ENCODE results near the gene TDRD7. TPM values are rescaled to one million over a fixed set of nuclear protein-coding genes. Genes with fewer than 3 reads are reported as not detected.

Gene TDRD7
- polyA plus RNA-seq, 1 donor from 2014 or later, result 9.7 TPM

DNA sequence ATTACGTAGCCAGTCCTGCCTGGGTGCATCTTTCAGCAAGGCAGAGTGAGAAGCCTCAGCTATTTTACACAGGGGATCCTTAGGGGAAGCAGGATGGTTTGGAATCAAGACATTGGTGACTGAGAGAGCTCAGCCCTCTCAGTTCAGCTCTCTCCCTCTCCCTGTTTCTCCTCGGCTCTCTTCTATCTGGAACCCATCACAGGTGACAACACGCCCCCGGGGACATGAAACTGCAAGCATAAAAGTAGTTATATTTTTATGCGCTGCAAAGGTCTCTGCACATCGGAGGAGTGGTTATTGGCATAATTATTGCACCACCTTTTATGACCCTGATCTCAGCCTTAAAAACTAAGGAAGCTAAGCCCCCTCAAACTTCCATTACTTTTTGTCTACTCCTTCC, 103.8 kb downstream of the TDRD7 start:
- no peak overlapping the region for H2AFZ ChIP-seq (ENCODE audit: low read depth, low read length)
- H3K4me2 ChIP-seq (ENCODE audit: low read length), result no peak overlapping the region
- H4K20me1 ChIP-seq (ENCODE audit: insufficient read depth), result no peaks in the 10 kb centered on the region
- TF ChIP-seq RAD21 (conservative IDR thresholded peaks at IDR 0.05) (no peak), SMC3 (conservative IDR thresholded peaks at IDR 0.05; ENCODE audit: poor library complexity) (no peak), TAF1 (IDR thresholded peaks at IDR 0.05; ENCODE audit: low read depth) (no peak), EP300 (conservative IDR thresholded peaks at IDR 0.05; ENCODE audit: poor library complexity, severe bottlenecking) (no peak), CTCF (IDR thresholded peaks at IDR 0.05; ENCODE audit: poor library complexity, severe bottlenecking) (no peak), EZH2 (IDR thresholded peaks at IDR 0.05; ENCODE audit: borderline replicate concordance, insufficient read depth, low read length, poor library complexity, severe bottlenecking) (no peak), MXI1 (conservative IDR thresholded peaks at IDR 0.05; ENCODE audit: poor library complexity, severe bottlenecking) (no peak), POLR2AphosphoS5 (IDR thresholded peaks at IDR 0.05) (no peak)
- no peak overlapping the region for H3K4me3 ChIP-seq (ENCODE audit: low read length)
- no peaks in the 10 kb centered on the region for H3K27me3 ChIP-seq (ENCODE audit: insufficient read depth, low read depth, low read length)
- H3K79me2 ChIP-seq (replicated peaks; ENCODE audit: insufficient read depth, low read length), result no peaks in the 10 kb centered on the region
- no peak overlapping the region for H3K27ac ChIP-seq (ENCODE audit: low read length)
- no peaks in the 10 kb centered on the region for H3F3A ChIP-seq (ENCODE audit: insufficient read depth, low read length, poor library complexity, severe bottlenecking)
- no peaks in the 10 kb centered on the region for H3K36me3 ChIP-seq (ENCODE audit: insufficient read depth, low read length)
- no peaks in the 10 kb centered on the region for H3K9me2 ChIP-seq (ENCODE audit: insufficient read depth, low read length)
- H3K9me3 ChIP-seq (ENCODE audit: low read length), result no peaks in the 10 kb centered on the region
- H3K9ac ChIP-seq (ENCODE audit: low read length), result no peak overlapping the region

- no peak for TF ChIP-seq CTCF (IDR thresholded peaks at IDR 0.05; ENCODE audit: poor library complexity, severe bottlenecking)
- TF ChIP-seq RAD21 (conservative IDR thresholded peaks at IDR 0.05), result no peak
- TF ChIP-seq EZH2 (IDR thresholded peaks at IDR 0.05; ENCODE audit: borderline replicate concordance, insufficient read depth, low read length, poor library complexity, severe bottlenecking), result no peak
- TF ChIP-seq SMC3 (conservative IDR thresholded peaks at IDR 0.05; ENCODE audit: poor library complexity), result no peak
- no peak for TF ChIP-seq POLR2AphosphoS5 (IDR thresholded peaks at IDR 0.05)
- TF ChIP-seq, protein P1, sequence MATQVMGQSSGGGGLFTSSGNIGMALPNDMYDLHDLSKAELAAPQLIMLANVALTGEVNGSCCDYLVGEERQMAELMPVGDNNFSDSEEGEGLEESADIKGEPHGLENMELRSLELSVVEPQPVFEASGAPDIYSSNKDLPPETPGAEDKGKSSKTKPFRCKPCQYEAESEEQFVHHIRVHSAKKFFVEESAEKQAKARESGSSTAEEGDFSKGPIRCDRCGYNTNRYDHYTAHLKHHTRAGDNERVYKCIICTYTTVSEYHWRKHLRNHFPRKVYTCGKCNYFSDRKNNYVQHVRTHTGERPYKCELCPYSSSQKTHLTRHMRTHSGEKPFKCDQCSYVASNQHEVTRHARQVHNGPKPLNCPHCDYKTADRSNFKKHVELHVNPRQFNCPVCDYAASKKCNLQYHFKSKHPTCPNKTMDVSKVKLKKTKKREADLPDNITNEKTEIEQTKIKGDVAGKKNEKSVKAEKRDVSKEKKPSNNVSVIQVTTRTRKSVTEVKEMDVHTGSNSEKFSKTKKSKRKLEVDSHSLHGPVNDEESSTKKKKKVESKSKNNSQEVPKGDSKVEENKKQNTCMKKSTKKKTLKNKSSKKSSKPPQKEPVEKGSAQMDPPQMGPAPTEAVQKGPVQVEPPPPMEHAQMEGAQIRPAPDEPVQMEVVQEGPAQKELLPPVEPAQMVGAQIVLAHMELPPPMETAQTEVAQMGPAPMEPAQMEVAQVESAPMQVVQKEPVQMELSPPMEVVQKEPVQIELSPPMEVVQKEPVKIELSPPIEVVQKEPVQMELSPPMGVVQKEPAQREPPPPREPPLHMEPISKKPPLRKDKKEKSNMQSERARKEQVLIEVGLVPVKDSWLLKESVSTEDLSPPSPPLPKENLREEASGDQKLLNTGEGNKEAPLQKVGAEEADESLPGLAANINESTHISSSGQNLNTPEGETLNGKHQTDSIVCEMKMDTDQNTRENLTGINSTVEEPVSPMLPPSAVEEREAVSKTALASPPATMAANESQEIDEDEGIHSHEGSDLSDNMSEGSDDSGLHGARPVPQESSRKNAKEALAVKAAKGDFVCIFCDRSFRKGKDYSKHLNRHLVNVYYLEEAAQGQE (IDR thresholded peaks at IDR 0.05; ENCODE audit: borderline replicate concordance), result no peak
- TF ChIP-seq MXI1 (conservative IDR thresholded peaks at IDR 0.05; ENCODE audit: poor library complexity, severe bottlenecking), result no peak
- no peak for TF ChIP-seq TAF1 (IDR thresholded peaks at IDR 0.05; ENCODE audit: low read depth)
- TF ChIP-seq EP300 (conservative IDR thresholded peaks at IDR 0.05; ENCODE audit: poor library complexity, severe bottlenecking), result no peak
- Histone ChIP-seq H3K79me2 (replicated peaks; ENCODE audit: insufficient read depth, low read length) (no peaks in the 10 kb centered on the region), H3K27me3 (ENCODE audit: insufficient read depth, low read depth, low read length) (no peaks in the 10 kb centered on the region), H3K4me2 (ENCODE audit: low read length) (no peak overlapping the region), H3K4me3 (ENCODE audit: low read length) (no peak overlapping the region), H3K9me3 (ENCODE audit: low read length) (no peaks in the 10 kb centered on the region), H3K9ac (ENCODE audit: low read length) (no peak overlapping the region), H3K9me2 (ENCODE audit: insufficient read depth, low read length) (no peaks in the 10 kb centered on the region), H4K20me1 (ENCODE audit: insufficient read depth) (no peaks in the 10 kb centered on the region), H3K36me3 (ENCODE audit: insufficient read depth, low read length) (no peaks in the 10 kb centered on the region), H3K27ac (ENCODE audit: low read length) (no peak overlapping the region), H3F3A (ENCODE audit: insufficient read depth, low read length, poor library complexity, severe bottlenecking) (no peaks in the 10 kb centered on the region), H2AFZ (ENCODE audit: low read depth, low read length) (no peak overlapping the region)
Observed at GRCh38 chr9:97516111-97516510, 104.2 kb downstream of the TDRD7 start.
